HUDEP-2 (cell line): ENCODE results near the gene QSOX2.

Source experiments
- DNase-seq, 76 experiments: peaks; one replicate each; lab custom pipeline; 2025; ENCODE audit not compliant: unreplicated experiment in 76 of 76; lab: John Stamatoyannopoulos, UW

QSOX2 gene

GRCh38 chr9:136179761-136180160 is 65.9 kb downstream of the QSOX2 start:
- no peak for DNase-seq

GRCh38 chr9:136179101-136179616 is 66.5 kb downstream of the QSOX2 start:
- DNase-seq: no peak

GRCh38 chr9:136178773-136179075 is 66.9 kb downstream of the QSOX2 start:
- no peak for DNase-seq

GRCh38 chr9:136178061-136178772 is 67.4 kb downstream of the QSOX2 start:
- DNase-seq: no peak

GRCh38 chr9:136177224-136177623 is 68.4 kb downstream of the QSOX2 start:
- no peak for DNase-seq

GRCh38 chr9:136175616-136176197 is 69.9 kb downstream of the QSOX2 start:
- DNase-seq: no peak

GRCh38 chr9:136174779-136175615 is 70.6 kb downstream of the QSOX2 start:
- no peak for DNase-seq

GRCh38 chr9:136173648-136174290 is 71.8 kb downstream of the QSOX2 start:
- DNase-seq: no peak

GRCh38 chr9:136172412-136173079 is 73.1 kb downstream of the QSOX2 start:
- no peak for DNase-seq

- no peak for DNase-seq
Observed at GRCh38 chr9:136171801-136172411, 73.7 kb downstream of the QSOX2 start.

- no peak for DNase-seq
Observed at GRCh38 chr9:136171009-136171800, 74.4 kb downstream of the QSOX2 start.

- DNase-seq: peak in 43 of 76 experiments; percentile 2 to 62 (median 30)
Observed at GRCh38 chr9:136170006-136170901, 75.4 kb downstream of the QSOX2 start.

GRCh38 chr9:136169495-136169894 is 76.1 kb downstream of the QSOX2 start:
- no peak for DNase-seq

- DNase-seq: no peak
Observed at GRCh38 chr9:136163248-136163850, 82.3 kb downstream of the QSOX2 start.

GRCh38 chr9:136160995-136161610 is 84.5 kb downstream of the QSOX2 start:
- no peak for DNase-seq

GRCh38 chr9:136160381-136160841 is 85.2 kb downstream of the QSOX2 start:
- no peak for DNase-seq

GRCh38 chr9:136159851-136160250 is 85.8 kb downstream of the QSOX2 start:
- DNase-seq: no peak
